CD4-positive, alpha-beta T cell treated with Interferon gamma for 1 hour (primary cell): ENCODE measurements around the gene JAKMIP1.

Source experiments
- DNase-seq: peaks from one replicate; pipeline ENCODE4 v3.0.0-alpha.2; 2020

Gene JAKMIP1

GRCh38 chr4:6086846-6087245 is 113.5 kb downstream of the JAKMIP1 start:
- no peak for DNase-seq

- no peak for DNase-seq
Observed at GRCh38 chr4:6085691-6086628, 114.4 kb downstream of the JAKMIP1 start.

- no peak for DNase-seq
Observed at GRCh38 chr4:6085028-6085690, 115.2 kb downstream of the JAKMIP1 start.

GRCh38 chr4:6079965-6080364 is 120.4 kb downstream of the JAKMIP1 start:
- no peak for DNase-seq

- DNase-seq, result no peak
Observed at GRCh38 chr4:6078560-6078959, 121.8 kb downstream of the JAKMIP1 start.

GRCh38 chr4:6076391-6076790 is 124.0 kb downstream of the JAKMIP1 start:
- no peak for DNase-seq

- no peak for DNase-seq
Observed at GRCh38 chr4:6074758-6075157, 125.6 kb downstream of the JAKMIP1 start.

- no peak for DNase-seq
Observed at GRCh38 chr4:6071959-6072720, 128.2 kb downstream of the JAKMIP1 start.

- no peak for DNase-seq
Observed at GRCh38 chr4:6071191-6071958, 129.0 kb downstream of the JAKMIP1 start.

GRCh38 chr4:6069845-6070709 is 130.3 kb downstream of the JAKMIP1 start:
- DNase-seq, result no peak

- no peak for DNase-seq
Observed at GRCh38 chr4:6068986-6069385, 131.4 kb downstream of the JAKMIP1 start.

- no peak for DNase-seq
Observed at GRCh38 chr4:6065934-6066590, 134.3 kb downstream of the JAKMIP1 start.

- DNase-seq, result no peak
Observed at GRCh38 chr4:6065166-6065565, 135.2 kb downstream of the JAKMIP1 start.

GRCh38 chr4:6064383-6064782 is 136.0 kb downstream of the JAKMIP1 start:
- DNase-seq, result no peak

- DNase-seq, result no peak
Observed at GRCh38 chr4:6063684-6064083, 136.7 kb downstream of the JAKMIP1 start.

GRCh38 chr4:6062133-6062532 is 138.2 kb downstream of the JAKMIP1 start:
- no peak for DNase-seq

GRCh38 chr4:6059375-6059805 is 141.0 kb downstream of the JAKMIP1 start:
- no peak for DNase-seq

- no peak for DNase-seq
Observed at GRCh38 chr4:6058531-6059374, 141.6 kb downstream of the JAKMIP1 start.

- DNase-seq, result no peak
Observed at GRCh38 chr4:6056976-6057766, 143.2 kb downstream of the JAKMIP1 start.
